ENCODE measurements around the gene MTERF4.

Gene MTERF4

GRCh38 chr2:241069821-241070281 is 32.2 kb downstream of the MTERF4 start:
- no peak for DNase-seq (ENCODE audit: low read depth)

GRCh38 chr2:241068942-241069810 is 32.9 kb downstream of the MTERF4 start:
- no peak for DNase-seq (ENCODE audit: low read depth)

GRCh38 chr2:241068136-241068941 is 33.7 kb downstream of the MTERF4 start:
- no peak for DNase-seq (ENCODE audit: low read depth)

- DNase-seq (ENCODE audit: low read depth) = no peak
Measured at GRCh38 chr2:241067501-241068135, 34.5 kb downstream of the MTERF4 start.

GRCh38 chr2:241066893-241067341 is 35.2 kb downstream of the MTERF4 start:
- DNase-seq (ENCODE audit: low read depth) = no peak

- DNase-seq (ENCODE audit: low read depth) = no peak
Measured at GRCh38 chr2:241066171-241066892, 35.8 kb downstream of the MTERF4 start.

GRCh38 chr2:241065355-241065803 is 36.7 kb downstream of the MTERF4 start:
- no peak for DNase-seq (ENCODE audit: low read depth)

GRCh38 chr2:241064802-241065354 is 37.2 kb downstream of the MTERF4 start:
- DNase-seq (ENCODE audit: low read depth) = no peak

GRCh38 chr2:241064008-241064801 is 37.9 kb downstream of the MTERF4 start:
- peak; percentile 21 for DNase-seq (ENCODE audit: low read depth)

GRCh38 chr2:241063587-241063986 is 38.5 kb downstream of the MTERF4 start:
- no peak for DNase-seq (ENCODE audit: low read depth)

GRCh38 chr2:241063093-241063551 is 39.0 kb downstream of the MTERF4 start:
- DNase-seq (ENCODE audit: low read depth) = no peak

- DNase-seq (ENCODE audit: low read depth) = no peak
Measured at GRCh38 chr2:241062389-241063092, 39.5 kb downstream of the MTERF4 start.

GRCh38 chr2:241061275-241061674 is 40.8 kb downstream of the MTERF4 start:
- DNase-seq (ENCODE audit: low read depth) = no peak

GRCh38 chr2:241053576-241054251 is 48.4 kb downstream of the MTERF4 start:
- no peak for DNase-seq (ENCODE audit: low read depth)

- DNase-seq (ENCODE audit: low read depth) = no peak
Measured at GRCh38 chr2:241052677-241053360, 49.3 kb downstream of the MTERF4 start.

GRCh38 chr2:241051578-241052487 is 50.3 kb downstream of the MTERF4 start:
- no peak for DNase-seq (ENCODE audit: low read depth)
